Breast epithelium (tissue), 4 donors: ENCODE measurements around the gene ARID1B. TPM values are rescaled to one million over a fixed set of nuclear protein-coding genes. Genes with fewer than 3 reads are reported as not detected.
A peak's percentile ranks its signal among the peaks of the same experiment; 100 is the strongest.
"Not testable (repeated sequence)": the region's sequence is repeated elsewhere in the genome, so short reads cannot be mapped to it uniquely, and the experiment has no call there.

ENCODE experiments used
- DNase-seq, 2 donors: peaks; one replicate each; pipeline ENCODE4 v3.0.0-alpha.2; 2019; ENCODE audit warnings: low spot score in 2 of 2
- H3K27ac ChIP-seq, 2 donors: fragments of 200-600 bp; sonication (generic) in 1 of 2; one replicate each; pipeline ENCODE4 v1.5.1; 2016 to 2019; ENCODE audit warnings: mild to moderate bottlenecking in 1 of 2
- H3K27me3 ChIP-seq, 2 donors: fragments of 200-600 bp; sonication (generic) in 1 of 2; one replicate each; pipeline versions ENCODE4 v1.5.1 to v1.6.0; 2017 to 2019; ENCODE audit warnings: control low read depth in 1 of 2, mild to moderate bottlenecking in 1 of 2
- H3K36me3 ChIP-seq: fragments of 200-600 bp; one replicate; pipeline ENCODE4 v1.5.1; 2019
- H3K4me1 ChIP-seq, 2 donors: fragments of 200-600 bp; sonication (generic); one replicate each; pipeline ENCODE4 v1.5.1; 2016 to 2019; ENCODE audit warnings: control low read depth in 1 of 2
- H3K4me3 ChIP-seq, 3 donors: fragments of 200-600 bp; sonication (generic); 1 replicate in 2 of 3; 2 replicates in 1 of 3; pipeline ENCODE4 v1.5.1; 2016 to 2019; ENCODE audit warnings: mild to moderate bottlenecking in 3 of 3, moderate library complexity in 2 of 3
- H3K9me3 ChIP-seq, 2 donors: fragments of 200-600 bp; sonication (generic) in 1 of 2; one replicate each; pipeline ENCODE4 v1.5.1; 2016 to 2019; ENCODE audit warnings: control low read depth in 1 of 2
- CTCF ChIP-seq, 3 donors: fragments of 450-650 bp; IDR thresholded peaks; one replicate each; pipeline ENCODE4 v1.5.1; 2016 to 2017; ENCODE audit warnings: antibody characterized with exemption in 3 of 3, mild to moderate bottlenecking in 3 of 3, moderate library complexity in 3 of 3
- POLR2A ChIP-seq: fragments of 450-650 bp; IDR thresholded peaks from one replicate; pipeline ENCODE4 v1.6.1; 2016; ENCODE audit warnings: antibody characterized with exemption, mild to moderate bottlenecking, moderate library complexity
- POLR2AphosphoS5 ChIP-seq, 3 donors: sonication (generic); formaldehyde crosslinking; IDR thresholded peaks; one replicate each; pipeline ENCODE4 v1.6.1; 2017; ENCODE audit warnings: antibody characterized with exemption in 3 of 3
- intact Hi-C: fragments of 100-400 bp; cut with DNase I; formaldehyde crosslinking; loops from one replicate; pipeline ENCODE4 v1.15.1; 2023; ENCODE audit warnings: low total_unique reads
- total RNA-seq, 3 donors: library from RNA; depleted of rRNA; stranded (reverse); fragments of >200 nt; gene quantifications; one replicate each; pipeline ENCODE4 v1.1.0, GENCODE V29; 2016

Gene ARID1B
- total RNA-seq, 3 donors from 2014 or later, result 99.9 to 205 (median 131) TPM

DNA sequence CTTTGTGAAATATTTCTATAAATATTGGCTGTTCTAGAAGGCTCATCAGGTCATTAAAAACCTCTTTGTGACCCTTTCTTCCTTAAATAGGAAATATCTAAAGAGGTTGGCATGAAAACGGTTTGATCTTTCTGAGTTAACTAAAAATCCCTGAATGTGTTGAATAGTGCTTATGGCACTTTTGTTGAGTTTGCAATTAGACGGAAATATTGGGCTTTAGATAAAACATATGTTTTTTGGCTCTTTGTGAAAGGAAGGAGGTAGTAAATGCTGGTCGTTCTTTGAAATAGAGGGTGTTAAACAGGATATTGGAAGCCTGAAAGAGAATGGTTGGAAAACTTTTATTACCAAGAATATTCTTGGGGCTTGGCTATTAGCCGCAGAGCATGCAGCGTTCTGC lies 163.0 kb downstream of the ARID1B start:
- Histone ChIP-seq H3K27me3 (no peaks in the 10 kb centered on the region), H3K4me3 (no peak overlapping the region), H3K4me1 (no peaks in the 10 kb centered on the region), H3K9me3 (no peaks in the 10 kb centered on the region), H3K36me3 (no peaks in the 10 kb centered on the region), H3K27ac (peak overlapping the region in 1 of 2 donors; percentile 10)
- intact Hi-C loops, result no loop called here
- DNase-seq, result no peak
- no peak for TF ChIP-seq POLR2A
- no peak for TF ChIP-seq POLR2AphosphoS5 (IDR thresholded peaks at IDR 0.05)
- TF ChIP-seq CTCF (IDR thresholded peaks at IDR 0.05), result no peak

DNA sequence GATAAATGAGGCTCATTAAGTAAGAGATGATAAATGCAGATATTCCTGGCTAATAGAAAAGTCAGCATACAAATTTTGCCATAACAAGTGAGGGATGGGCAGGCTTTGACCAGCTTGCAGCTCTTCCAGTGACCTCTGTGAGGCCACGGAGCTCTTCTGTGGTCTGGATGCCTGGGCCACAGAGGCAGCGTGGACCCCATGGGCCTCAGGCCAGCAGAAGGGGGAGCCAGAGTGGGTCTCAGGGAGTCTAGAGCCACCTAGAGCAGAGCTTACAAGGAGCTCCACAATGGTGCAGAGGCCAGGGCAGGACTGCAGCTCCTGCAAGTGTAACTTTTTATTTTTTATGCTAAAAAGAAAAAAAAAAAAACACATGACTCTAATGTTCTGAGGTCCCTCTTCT lies 165.1 kb downstream of the ARID1B start:
- TF ChIP-seq POLR2A (no peak), CTCF (IDR thresholded peaks at IDR 0.05) (no peak), POLR2AphosphoS5 (IDR thresholded peaks at IDR 0.05) (no peak)
- intact Hi-C loops, result no loop called here
- no peak for DNase-seq
- H3K27me3 ChIP-seq, result no peaks in the 10 kb centered on the region
- no peaks in the 10 kb centered on the region for H3K9me3 ChIP-seq
- no peak overlapping the region for H3K27ac ChIP-seq
- H3K4me3 ChIP-seq, result no peak overlapping the region
- no peaks in the 10 kb centered on the region for H3K4me1 ChIP-seq
- no peaks in the 10 kb centered on the region for H3K36me3 ChIP-seq

GRCh38 chr6:156943166-156943565 lies 166.0 kb downstream of the ARID1B start:
- Histone ChIP-seq H3K27ac (no peak overlapping the region), H3K4me3 (no peak overlapping the region), H3K36me3 (no peaks in the 10 kb centered on the region), H3K9me3 (no peaks in the 10 kb centered on the region), H3K27me3 (no peaks in the 10 kb centered on the region), H3K4me1 (no peaks in the 10 kb centered on the region)
- intact Hi-C loops, result no loop called here
- no peak for DNase-seq
- no peak for TF ChIP-seq POLR2A
- TF ChIP-seq POLR2AphosphoS5 (IDR thresholded peaks at IDR 0.05), result no peak
- TF ChIP-seq CTCF (IDR thresholded peaks at IDR 0.05), result no peak

DNA sequence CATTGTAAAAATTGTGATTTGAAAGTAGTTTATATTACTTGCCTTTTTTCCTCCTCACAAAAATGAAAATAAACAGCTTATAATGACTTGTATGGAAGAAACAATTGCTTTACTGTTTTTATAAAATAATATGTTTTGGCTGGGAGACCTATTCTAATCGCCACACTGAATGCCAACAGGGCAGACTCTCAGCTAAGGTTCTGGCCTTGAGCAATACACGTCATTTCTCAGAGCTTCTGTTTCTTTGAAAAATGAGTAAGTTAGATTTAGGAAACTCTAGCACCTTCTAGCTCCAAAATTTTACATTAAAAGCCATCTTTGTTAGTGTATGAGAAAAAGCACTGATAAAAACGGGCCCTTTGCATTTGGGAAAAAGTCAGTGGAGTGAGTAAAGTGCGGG lies 166.6 kb downstream of the ARID1B start:
- Histone ChIP-seq H3K27me3 (no peaks in the 10 kb centered on the region), H3K27ac (no peak overlapping the region), H3K4me1 (no peaks in the 10 kb centered on the region), H3K36me3 (no peaks in the 10 kb centered on the region), H3K4me3 (no peak overlapping the region), H3K9me3 (no peaks in the 10 kb centered on the region)
- TF ChIP-seq POLR2A, result no peak
- no peak for TF ChIP-seq POLR2AphosphoS5 (IDR thresholded peaks at IDR 0.05)
- TF ChIP-seq CTCF (IDR thresholded peaks at IDR 0.05), result no peak
- intact Hi-C loops, result no loop called here
- no peak for DNase-seq

GRCh38 chr6:156944412-156944811 lies 167.2 kb downstream of the ARID1B start:
- H3K4me1 ChIP-seq, result no peaks in the 10 kb centered on the region

DNA sequence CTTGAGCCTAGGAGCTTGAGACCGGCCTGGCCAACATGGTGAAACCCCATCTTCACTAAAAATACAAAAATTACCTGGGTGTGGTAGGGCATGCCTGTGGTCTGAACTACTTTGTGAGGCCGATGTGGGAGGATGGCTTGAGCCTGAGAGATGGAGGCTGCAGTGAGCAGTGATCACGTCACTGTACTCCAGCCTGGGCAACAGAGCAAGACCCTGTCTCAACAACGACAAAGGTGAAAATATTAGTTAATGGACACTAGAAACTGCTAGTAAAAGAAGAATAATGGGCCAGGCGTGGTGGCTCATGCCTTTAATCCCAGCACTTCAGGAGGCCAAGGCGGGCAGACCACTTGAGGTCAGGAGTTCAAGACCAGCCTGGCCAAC lies 168.6 kb downstream of the ARID1B start:
- intact Hi-C loops, H3K27ac ChIP-seq, H3K27me3 ChIP-seq, H3K4me3 ChIP-seq, DNase-seq, H3K9me3 ChIP-seq, H3K4me1 ChIP-seq, H3K36me3 ChIP-seq: not testable (repeated sequence)

More at GRCh38 chr6:156944412-156944811, 167.2 kb downstream of the ARID1B start:
- H3K27ac ChIP-seq, result no peak overlapping the region
- H3K36me3 ChIP-seq, result no peaks in the 10 kb centered on the region
- H3K4me3 ChIP-seq, result no peak overlapping the region
- DNase-seq, result no peak
- no peaks in the 10 kb centered on the region for H3K27me3 ChIP-seq
- intact Hi-C loops, result no loop called here
- no peaks in the 10 kb centered on the region for H3K9me3 ChIP-seq
- TF ChIP-seq CTCF (IDR thresholded peaks at IDR 0.05) (no peak), POLR2AphosphoS5 (IDR thresholded peaks at IDR 0.05) (no peak), POLR2A (no peak)
